VCaP (cell line): Measurements from ENCODE around the gene RBP2.
A peak's percentile ranks its signal among the peaks of the same experiment; 100 is the strongest.

ENCODE experiments used
- H3K27ac ChIP-seq: fragments of 450-650 bp; 2 replicates; pipeline ENCODE4 v1.5.1; 2017
- CTCF ChIP-seq: fragments of 450-650 bp; conservative IDR thresholded peaks from 2 replicates; pipeline ENCODE4 v1.5.1; 2017; ENCODE audit warnings: mild to moderate bottlenecking, moderate library complexity

Gene RBP2

GRCh38 chr3:139430493-139430892 lies 45.8 kb downstream of the RBP2 start:
- no peak for TF ChIP-seq CTCF
- H3K27ac ChIP-seq = no peak overlapping the region

GRCh38 chr3:139427283-139428060 lies 48.8 kb downstream of the RBP2 start:
- no peak overlapping the region for H3K27ac ChIP-seq
- peak; percentile 85 for TF ChIP-seq CTCF

- TF ChIP-seq CTCF = no peak
- no peak overlapping the region for H3K27ac ChIP-seq
Measured at GRCh38 chr3:139425745-139426400, 50.4 kb downstream of the RBP2 start.

GRCh38 chr3:139423232-139423631 lies 53.1 kb downstream of the RBP2 start:
- TF ChIP-seq CTCF = no peak
- H3K27ac ChIP-seq = no peak overlapping the region

GRCh38 chr3:139421460-139421859 lies 54.9 kb downstream of the RBP2 start:
- no peak for TF ChIP-seq CTCF
- H3K27ac ChIP-seq = no peak overlapping the region

- TF ChIP-seq CTCF = no peak
- H3K27ac ChIP-seq = no peak overlapping the region
Measured at GRCh38 chr3:139421040-139421439, 55.3 kb downstream of the RBP2 start.

- no peak for TF ChIP-seq CTCF
- H3K27ac ChIP-seq = no peak overlapping the region
Measured at GRCh38 chr3:139418144-139418543, 58.2 kb downstream of the RBP2 start.
